SK-N-SH treated with all-trans-retinoic acid at 6 μM for 48 hours (cell line): Measurements from ENCODE around the gene SEMA5A.

Source experiments
- ATAC-seq: fragments of 200-7000 bp; cut with Tn5 transposase; 3 replicates; pipeline ENCODE4 v1.9.1; 2020; ENCODE audit warnings: mild to moderate bottlenecking, moderate library complexity
- ARNTL ChIP-seq: fragments of 450-650 bp; formaldehyde crosslinking; IDR thresholded peaks from 2 replicates; pipeline ENCODE4 v1.5.0; 2020; ENCODE audit warnings: low read depth, mild to moderate bottlenecking, moderate library complexity, borderline replicate concordance
- BACH2 ChIP-seq: fragments of 250-450 bp; sonication (Bioruptor Pico); IDR thresholded peaks from 2 replicates; pipeline ENCODE4 v1.9.0; 2021; ENCODE audit warnings: mild to moderate bottlenecking, borderline replicate concordance
- CREB5 ChIP-seq: fragments of 250-450 bp; sonication (Bioruptor Pico); IDR thresholded peaks from 2 replicates; pipeline ENCODE4 v1.5.1; 2020; ENCODE audit warnings: low read depth, mild to moderate bottlenecking, moderate library complexity
- CSDC2 ChIP-seq: fragments of 250-450 bp; sonication (Bioruptor Pico); IDR thresholded peaks from 2 replicates; pipeline ENCODE4 v1.5.0; 2020; ENCODE audit warnings: mild to moderate bottlenecking, moderate library complexity
- CSRNP3 ChIP-seq: fragments of 250-450 bp; sonication (Bioruptor Pico); IDR thresholded peaks from 2 replicates; pipeline ENCODE4 v1.5.1; 2021; ENCODE audit warnings: mild to moderate bottlenecking, moderate library complexity
- ESRRG ChIP-seq: fragments of 250-450 bp; sonication (Bioruptor Pico); IDR thresholded peaks from 2 replicates; pipeline ENCODE4 v1.6.1; 2021; ENCODE audit warnings: mild to moderate bottlenecking
- GLIS3 ChIP-seq: fragments of 250-450 bp; sonication (Bioruptor Pico); IDR thresholded peaks from 2 replicates; pipeline ENCODE4 v1.5.0; 2020; ENCODE audit warnings: mild to moderate bottlenecking, moderate library complexity
- ISL1 ChIP-seq: fragments of 250-450 bp; sonication (Bioruptor Pico); IDR thresholded peaks from 2 replicates; pipeline ENCODE4 v2.1.2; 2022; ENCODE audit warnings: mild to moderate bottlenecking, moderate library complexity
- OSR1 ChIP-seq: fragments of 250-450 bp; sonication (Bioruptor Pico); IDR thresholded peaks from 2 replicates; pipeline ENCODE4 v1.8.0; 2022; ENCODE audit warnings: moderate library complexity, mild to moderate bottlenecking, inconsistent platforms
- PATZ1 ChIP-seq: fragments of 250-450 bp; sonication (Bioruptor Pico); IDR thresholded peaks from 2 replicates; pipeline ENCODE4 v1.8.0; 2020; ENCODE audit warnings: mild to moderate bottlenecking, moderate library complexity, borderline replicate concordance
- POU6F1 ChIP-seq: fragments of 250-450 bp; sonication (Bioruptor Pico); IDR thresholded peaks from 2 replicates; pipeline ENCODE4 v1.8.0; 2021; ENCODE audit warnings: low read depth, mild to moderate bottlenecking, moderate library complexity, borderline replicate concordance
- PPARA ChIP-seq: fragments of 250-450 bp; sonication (Bioruptor Pico); IDR thresholded peaks from 2 replicates; pipeline ENCODE4 v1.5.0; 2020; ENCODE audit warnings: mild to moderate bottlenecking, borderline replicate concordance
- RARB ChIP-seq: fragments of 250-450 bp; sonication (Bioruptor Pico); IDR thresholded peaks from 2 replicates; pipeline ENCODE4 v1.8.0; 2021; ENCODE audit warnings: mild to moderate bottlenecking, moderate library complexity
- SNAI2 ChIP-seq: fragments of 250-450 bp; sonication (Bioruptor Pico); IDR thresholded peaks from 2 replicates; pipeline ENCODE4 v1.5.0; 2020; ENCODE audit warnings: mild to moderate bottlenecking, moderate library complexity
- TCF4 ChIP-seq: fragments of 250-450 bp; sonication (Bioruptor Pico); IDR thresholded peaks from 2 replicates; pipeline ENCODE4 v1.8.0; 2021; ENCODE audit warnings: mild to moderate bottlenecking, moderate library complexity, borderline replicate concordance
- TSHZ2 ChIP-seq: fragments of 250-450 bp; sonication (Bioruptor Pico); IDR thresholded peaks from 2 replicates; pipeline ENCODE4 v1.5.0; 2020; ENCODE audit warnings: mild to moderate bottlenecking, moderate library complexity
- ZC3H10 ChIP-seq: fragments of 250-450 bp; sonication (Bioruptor Pico); IDR thresholded peaks from 2 replicates; pipeline ENCODE4 v1.5.1; 2021; ENCODE audit warnings: mild to moderate bottlenecking, moderate library complexity
- ZFP3 ChIP-seq: fragments of 250-450 bp; sonication (Bioruptor Pico); IDR thresholded peaks from 2 replicates; pipeline ENCODE4 v1.5.0; 2020; ENCODE audit warnings: mild to moderate bottlenecking, moderate library complexity
- ZFP30 ChIP-seq: fragments of 450-650 bp; formaldehyde crosslinking; IDR thresholded peaks from 2 replicates; pipeline ENCODE4 v1.5.0; 2022; ENCODE audit warnings: mild to moderate bottlenecking, moderate library complexity
- ZNF565 ChIP-seq: fragments of 450-650 bp; formaldehyde crosslinking; conservative IDR thresholded peaks from 2 replicates; pipeline ENCODE4 v1.5.0; 2020; ENCODE audit warnings: low read depth, mild to moderate bottlenecking, moderate library complexity
- ZNF70 ChIP-seq: fragments of 450-650 bp; formaldehyde crosslinking; IDR thresholded peaks from 2 replicates; pipeline ENCODE4 v1.5.0; 2020; ENCODE audit warnings: mild to moderate bottlenecking, moderate library complexity
- ZNF8 ChIP-seq: fragments of 450-650 bp; formaldehyde crosslinking; IDR thresholded peaks from 2 replicates; pipeline ENCODE4 v1.5.0; 2020; ENCODE audit warnings: mild to moderate bottlenecking, moderate library complexity

Gene SEMA5A

GRCh38 chr5:9588254-9588653, 42.4 kb upstream of the SEMA5A start:
- no peak for TF ChIP-seq PPARA
- no peak for TF ChIP-seq POU6F1 (CRISPR knock-in tag)
- TF ChIP-seq ARNTL (CRISPR knock-in tag) = no peak
- no peak for TF ChIP-seq ESRRG (CRISPR knock-in tag)
- TF ChIP-seq CSRNP3 (CRISPR knock-in tag) = no peak
- no peak for TF ChIP-seq ZFP3 (CRISPR knock-in tag)
- TF ChIP-seq SNAI2 = no peak
- TF ChIP-seq ZNF8 = no peak
- no peak for TF ChIP-seq PATZ1 (CRISPR knock-in tag)
- no peak for TF ChIP-seq CREB5 (CRISPR knock-in tag)
- TF ChIP-seq ZFP30 (CRISPR knock-in tag) = no peak
- no peak for TF ChIP-seq CSDC2

GRCh38 chr5:9587135-9587534, 41.3 kb upstream of the SEMA5A start:
- ATAC-seq = no peak
- TF ChIP-seq ZNF565 (CRISPR knock-in tag) (no peak), CREB5 (CRISPR knock-in tag) (no peak), SNAI2 (no peak), ISL1 (CRISPR knock-in tag) (no peak), ZC3H10 (CRISPR knock-in tag) (no peak), ESRRG (CRISPR knock-in tag) (no peak), OSR1 (CRISPR knock-in tag) (no peak), ZNF70 (CRISPR knock-in tag) (no peak), ARNTL (CRISPR knock-in tag) (no peak), GLIS3 (CRISPR knock-in tag) (no peak), ZNF8 (no peak), TCF4 (CRISPR knock-in tag) (no peak), RARB (CRISPR knock-in tag) (no peak)

More at GRCh38 chr5:9588254-9588653, 42.4 kb upstream of the SEMA5A start:
- no peak for ATAC-seq

- no peak for TF ChIP-seq RARB (CRISPR knock-in tag)
- no peak for TF ChIP-seq PATZ1 (CRISPR knock-in tag)
- TF ChIP-seq OSR1 (CRISPR knock-in tag) = no peak
- no peak for TF ChIP-seq ARNTL (CRISPR knock-in tag)
- TF ChIP-seq TCF4 (CRISPR knock-in tag) = no peak
- no peak for TF ChIP-seq ZNF565 (CRISPR knock-in tag)
- TF ChIP-seq BACH2 = no peak
- TF ChIP-seq ZNF70 (CRISPR knock-in tag) = no peak
- TF ChIP-seq ZFP30 (CRISPR knock-in tag) = no peak
- TF ChIP-seq GLIS3 (CRISPR knock-in tag) = no peak
- no peak for TF ChIP-seq TSHZ2 (CRISPR knock-in tag)
- no peak for TF ChIP-seq CSRNP3 (CRISPR knock-in tag)
- no peak for ATAC-seq
These were observed 36.5 kb upstream of the SEMA5A start for GRCh38 chr5:9582406-9582805.
